ENCODE results near the gene HES3. TPM values are rescaled to one million over a fixed set of nuclear protein-coding genes. Genes with fewer than 3 reads are reported as not detected.

Gene HES3
- total and polyA plus RNA-seq, 2 of the 4 experiments (the other 2 are of a cell fraction), result not detected

- no peaks in the 10 kb centered on the region for H3K4me1 ChIP-seq (ENCODE audit: control insufficient read depth, insufficient read depth, low read length)
- no peak overlapping the region for H2AK5ac ChIP-seq (ENCODE audit: low read depth, low read length)
- H3K27me3 ChIP-seq (ENCODE audit: control insufficient read depth, insufficient read depth, low read length), result no peaks in the 10 kb centered on the region
- no peak overlapping the region for H2BK5ac ChIP-seq (ENCODE audit: low read depth, low read length, poor library complexity, severe bottlenecking)
- in situ Hi-C loops (cut with MboI; ENCODE audit: low sequenced_read_pairs), result no loop called here
- TSS peak; percentile 56 for BruUV-seq (replicated peaks)
- ATAC-seq (ENCODE audit: low read depth) (no peak), DNase-seq (no peak)
- dilution Hi-C loops (cut with HindIII; ENCODE audit: low sequenced_read_pairs, unreplicated experiment), result no loop called here
- H3K4me2 ChIP-seq (ENCODE audit: low read depth, low read length), result no peak overlapping the region
- no peak overlapping the region for H3K23ac ChIP-seq (ENCODE audit: low read depth, low read length)
- CTCF ChIA-PET, result interaction anchor here (0.7 kb wide), 1 partner anchor 15 kb away, joined by 3 read pairs; no protein-coding TSS in a partner anchor
- intact Hi-C loops (cut with micrococcal nuclease), result no loop called here
- H3K4me3 ChIP-seq (ENCODE audit: insufficient read depth, low read depth, low read length), result no peak overlapping the region
- peaks cover 0 to 8% of the 10 kb centered on the region in 2 experiments; a peak in 3 of 4 replicates for H3K79me1 ChIP-seq (ENCODE audit: low read depth in 1 of 2, low read length in 2 of 2)
- H3K36me3 ChIP-seq (ENCODE audit: control insufficient read depth, insufficient read depth, low read length), result peaks cover 37% of the 10 kb centered on the region
- H3K56ac ChIP-seq (ENCODE audit: extremely low read depth, insufficient read depth, low read length), result no peak overlapping the region
- TF ChIP-seq POLR2A (IDR thresholded peaks at IDR 0.05; ENCODE audit: low read depth, low read length), result no peak
- TF ChIP-seq, protein P1, sequence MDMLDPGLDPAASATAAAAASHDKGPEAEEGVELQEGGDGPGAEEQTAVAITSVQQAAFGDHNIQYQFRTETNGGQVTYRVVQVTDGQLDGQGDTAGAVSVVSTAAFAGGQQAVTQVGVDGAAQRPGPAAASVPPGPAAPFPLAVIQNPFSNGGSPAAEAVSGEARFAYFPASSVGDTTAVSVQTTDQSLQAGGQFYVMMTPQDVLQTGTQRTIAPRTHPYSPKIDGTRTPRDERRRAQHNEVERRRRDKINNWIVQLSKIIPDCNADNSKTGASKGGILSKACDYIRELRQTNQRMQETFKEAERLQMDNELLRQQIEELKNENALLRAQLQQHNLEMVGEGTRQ (IDR thresholded peaks at IDR 0.05; ENCODE audit: low read depth, low read length), result no peak
- TF ChIP-seq RCOR1 (IDR thresholded peaks at IDR 0.05; ENCODE audit: insufficient replicate concordance, low read length), result no peak
- TF ChIP-seq, protein P2, sequence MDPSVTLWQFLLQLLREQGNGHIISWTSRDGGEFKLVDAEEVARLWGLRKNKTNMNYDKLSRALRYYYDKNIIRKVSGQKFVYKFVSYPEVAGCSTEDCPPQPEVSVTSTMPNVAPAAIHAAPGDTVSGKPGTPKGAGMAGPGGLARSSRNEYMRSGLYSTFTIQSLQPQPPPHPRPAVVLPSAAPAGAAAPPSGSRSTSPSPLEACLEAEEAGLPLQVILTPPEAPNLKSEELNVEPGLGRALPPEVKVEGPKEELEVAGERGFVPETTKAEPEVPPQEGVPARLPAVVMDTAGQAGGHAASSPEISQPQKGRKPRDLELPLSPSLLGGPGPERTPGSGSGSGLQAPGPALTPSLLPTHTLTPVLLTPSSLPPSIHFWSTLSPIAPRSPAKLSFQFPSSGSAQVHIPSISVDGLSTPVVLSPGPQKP (IDR thresholded peaks at IDR 0.05; ENCODE audit: borderline replicate concordance, low read depth, low read length), result no peak
- no peak for TF ChIP-seq FOS (IDR thresholded peaks at IDR 0.05; ENCODE audit: low read depth, low read length)
- no peak for TF ChIP-seq RFX5 (IDR thresholded peaks at IDR 0.05; ENCODE audit: low read depth, low read length)
- TF ChIP-seq CHD1 (IDR thresholded peaks at IDR 0.05; ENCODE audit: low read depth, low read length), result no peak
- TF ChIP-seq CTCF (conservative IDR thresholded peaks at IDR 0.05; ENCODE audit: low read depth, low read length), result no peak
- no peak for TF ChIP-seq NFE2L2 (IDR thresholded peaks at IDR 0.05; ENCODE audit: low read depth, low read length)
- no peaks in the 10 kb centered on the region; the same call in 1 of the 2 replicates for H4K20me1 ChIP-seq (ENCODE audit: insufficient read depth, low read length)
- 100% methylated on average over 8 of the region's 13 CpGs; no CpG with 5 or more reads in 1 of the 2 experiments for WGBS, 2 experiments (ENCODE audit: extremely low coverage in 2 of 2, insufficient read length in 1 of 2)
- H4K5ac ChIP-seq (ENCODE audit: low read depth, low read length), result no peak overlapping the region
- H3K9me3 ChIP-seq (ENCODE audit: control insufficient read depth, insufficient read depth, low read length), result no peaks in the 10 kb centered on the region
- no peak overlapping the region for H4K8ac ChIP-seq (ENCODE audit: low read depth in 2 of 2, low read length in 2 of 2)
- H2AFZ ChIP-seq (replicated peaks; ENCODE audit: low read length, poor library complexity), result no peak overlapping the region
- H3K18ac ChIP-seq (ENCODE audit: low read depth, low read length), result no peak overlapping the region
- H4K91ac ChIP-seq (ENCODE audit: insufficient read depth, low read depth, low read length), result no peak overlapping the region
- POLR2A ChIA-PET (ENCODE audit: unreplicated experiment), result no interaction called here
- H2AK9ac ChIP-seq (replicated peaks; ENCODE audit: low read depth, low read length, poor library complexity), result no peak overlapping the region
- H2BK120ac ChIP-seq (ENCODE audit: low read depth, low read length), result no peak overlapping the region
- no peak overlapping the region for H2BK20ac ChIP-seq (ENCODE audit: low read depth, low read length)
- H3K4ac ChIP-seq (ENCODE audit: low read depth, low read length), result no peak overlapping the region
- no peak overlapping the region for H3K14ac ChIP-seq (replicated peaks; ENCODE audit: low read depth, low read length)
- H3K9me1 ChIP-seq (ENCODE audit: insufficient read depth, low read length), result no peaks in the 10 kb centered on the region; the same call in 1 of the 2 replicates
- no peak overlapping the region for H2BK15ac ChIP-seq (ENCODE audit: low read depth, low read length)
- H3K27ac ChIP-seq (ENCODE audit: insufficient read depth, low read length), result no peak overlapping the region
- H3K9ac ChIP-seq (ENCODE audit: low read depth, low read length), result no peak overlapping the region
Observed at GRCh38 chr1:6223617-6224016, 20.4 kb upstream of the HES3 start.

All from IMR-90 (cell line).